WTC11 (cell line): ENCODE results near the gene FGFR3. TPM values are rescaled to one million over a fixed set of nuclear protein-coding genes. Genes with fewer than 3 reads are reported as not detected.

Experiments used
- ATAC-seq: fragments of 200-7000 bp; cut with Tn5 transposase; 2 replicates; pipeline ENCODE4 v1.10.0; 2021; ENCODE audit warnings: mild to moderate bottlenecking, moderate library complexity
- CTCF ChIA-PET: fragments of 300-600 bp; sonication (Branson Sonifier 250); formaldehyde crosslinking; loops from one replicate; lab custom pipeline; 2021; ENCODE audit warnings: antibody characterized with exemption; lab: Charles Lee
- POLR2A ChIA-PET: fragments of 350-600 bp; sonication (Branson Sonifier 250); formaldehyde crosslinking; loops from one replicate; lab custom pipeline; 2021; ENCODE audit warnings: antibody characterized with exemption; lab: Charles Lee
- DNase-seq: peaks from one replicate; pipeline ENCODE4 v3.0.0; 2021; ENCODE audit warnings: low spot score
- H3K27ac Mint-ChIP-seq: 2 replicates; pipeline ENCODE4 v1.8.0; 2021; ENCODE audit warnings: mixed read lengths
- H3K27me3 Mint-ChIP-seq: 2 replicates; pipeline ENCODE4 v1.8.0; 2021; ENCODE audit warnings: low read depth, mild to moderate bottlenecking, moderate library complexity, mixed read lengths
- H3K36me3 Mint-ChIP-seq: 2 replicates; pipeline ENCODE4 v1.8.0; 2021; ENCODE audit warnings: mixed read lengths
- H3K4me1 Mint-ChIP-seq: 2 replicates; pipeline ENCODE4 v1.8.0; 2022; ENCODE audit warnings: mixed read lengths
- H3K4me3 Mint-ChIP-seq: 2 replicates; pipeline ENCODE4 v1.8.0; 2021; ENCODE audit warnings: mild to moderate bottlenecking, moderate library complexity, mixed read lengths
- H3K9me3 Mint-ChIP-seq: 2 replicates; pipeline ENCODE4 v1.8.0; 2021; ENCODE audit warnings: mixed read lengths
- ATF2 ChIP-seq: sonication (generic); formaldehyde crosslinking; IDR thresholded peaks from 2 replicates; pipeline ENCODE4 v1.8.1; 2022; ENCODE audit warnings: low read depth, missing genetic modification reagents, borderline replicate concordance
- ATF3 ChIP-seq: sonication (generic); formaldehyde crosslinking; conservative IDR thresholded peaks from 2 replicates; pipeline ENCODE4 v1.8.1; 2022; ENCODE audit warnings: mild to moderate bottlenecking, missing genetic modification reagents
- ATF6 ChIP-seq: sonication (generic); formaldehyde crosslinking; IDR thresholded peaks from 2 replicates; pipeline ENCODE4 v1.8.1; 2023; ENCODE audit warnings: mild to moderate bottlenecking, missing genetic modification reagents
- CDX4 ChIP-seq: fragments of 250-450 bp; sonication (Bioruptor Pico); IDR thresholded peaks from 2 replicates; pipeline ENCODE4 v1.9.0; 2021; ENCODE audit warnings: moderate library complexity, mild to moderate bottlenecking, inconsistent platforms, borderline replicate concordance
- CREB1 ChIP-seq: sonication (generic); formaldehyde crosslinking; IDR thresholded peaks from 2 replicates; pipeline ENCODE4 v1.8.0; 2023; ENCODE audit warnings: mild to moderate bottlenecking, missing genetic modification reagents
- CTCF ChIP-seq: fragments of 200-600 bp; IDR thresholded peaks from 2 replicates; pipeline ENCODE4 v1.8.0; 2022; ENCODE audit warnings: antibody characterized with exemption
- EMX1 ChIP-seq: fragments of 250-450 bp; sonication (Bioruptor Pico); IDR thresholded peaks from 2 replicates; pipeline ENCODE4 v1.8.0; 2021; ENCODE audit warnings: mild to moderate bottlenecking
- ESRRA ChIP-seq: sonication (generic); formaldehyde crosslinking; IDR thresholded peaks from 2 replicates; pipeline ENCODE4 v1.8.1; 2022; ENCODE audit warnings: mild to moderate bottlenecking, missing genetic modification reagents, borderline replicate concordance
- ETV6 ChIP-seq: sonication (generic); formaldehyde crosslinking; IDR thresholded peaks from 2 replicates; pipeline ENCODE4 v1.8.1; 2022; ENCODE audit warnings: mild to moderate bottlenecking, missing genetic modification reagents
- GABPB1 ChIP-seq: sonication (generic); formaldehyde crosslinking; IDR thresholded peaks from 2 replicates; pipeline ENCODE4 v1.8.1; 2023; ENCODE audit warnings: mild to moderate bottlenecking, missing genetic modification reagents
- IRF2 ChIP-seq: sonication (generic); formaldehyde crosslinking; IDR thresholded peaks from 2 replicates; pipeline ENCODE4 v1.8.0; 2022; ENCODE audit warnings: low read depth, missing genetic modification reagents, borderline replicate concordance
- PRRX2 ChIP-seq: fragments of 250-450 bp; sonication (Bioruptor Pico); IDR thresholded peaks from 2 replicates; pipeline ENCODE4 v1.8.0; 2021; ENCODE audit warnings: mild to moderate bottlenecking
- RELA ChIP-seq: sonication (generic); formaldehyde crosslinking; IDR thresholded peaks from 2 replicates; pipeline ENCODE4 v1.8.1; 2022; ENCODE audit warnings: missing genetic modification reagents, mild to moderate bottlenecking, borderline replicate concordance
- TP53 ChIP-seq: sonication (generic); formaldehyde crosslinking; IDR thresholded peaks from 2 replicates; pipeline ENCODE4 v1.8.1; 2023; ENCODE audit warnings: mild to moderate bottlenecking, missing genetic modification reagents
- USF1 ChIP-seq: sonication (generic); formaldehyde crosslinking; IDR thresholded peaks from 2 replicates; pipeline ENCODE4 v1.8.0; 2022; ENCODE audit warnings: mild to moderate bottlenecking, missing genetic modification reagents
- ZNF138 ChIP-seq: sonication (generic); formaldehyde crosslinking; conservative IDR thresholded peaks from 2 replicates; pipeline ENCODE4 v1.8.1; 2022; ENCODE audit warnings: mild to moderate bottlenecking, moderate library complexity, missing genetic modification reagents
- total RNA-seq: library from RNA; stranded (reverse); gene quantifications from 3 replicates; pipeline ENCODE4 v1.2.3, GENCODE V29; 2021

FGFR3 gene
- total RNA-seq, 1 experiment from 2014 or later: 19.9 TPM

- ATAC-seq (no peak), DNase-seq (no peak)
- POLR2A ChIA-PET: interaction anchor here (0.6 kb wide), 1 partner anchor 1189 kb away, joined by 4 read pairs; no protein-coding TSS in a partner anchor
- Mint-ChIP-seq H3K36me3 (peaks cover 12% of the 10 kb centered on the region), H3K9me3 (no peaks in the 10 kb centered on the region)
- TF ChIP-seq ETV6: no peak
- TF ChIP-seq, all 79 proteins: peak for 0
- Mint-ChIP-seq H3K4me1 (peaks cover 18% of the 10 kb centered on the region), H3K4me3 (no peak overlapping the region), H3K27me3 (no peaks in the 10 kb centered on the region; the same call in 1 of the 2 replicates), H3K27ac (no peak overlapping the region)
- CTCF ChIA-PET: interaction anchor here (0.7 kb wide), 2 partner anchors 344 to 1631 kb away, joined by 4 to 7 read pairs; no protein-coding TSS in a partner anchor
Observed at GRCh38 chr4:1850276-1850675, 57.2 kb downstream of the FGFR3 start.

- Mint-ChIP-seq H3K9me3 (no peaks in the 10 kb centered on the region), H3K27ac (no peak overlapping the region), H3K36me3 (peaks cover 12% of the 10 kb centered on the region), H3K27me3 (peaks cover under 1% of the 10 kb centered on the region; the same call in 1 of the 2 replicates), H3K4me3 (no peak overlapping the region)
- ATAC-seq: no peak
- CTCF ChIA-PET: interaction anchor here (1.2 kb wide), 1 partner anchor 9 kb away, joined by 3 read pairs; no protein-coding TSS in a partner anchor
- POLR2A ChIA-PET: no interaction called here
- TF ChIP-seq USF1 (CRISPR knock-in tag) (no peak), ZNF138 (CRISPR knock-in tag) (no peak), ETV6 (no peak), ATF2 (no peak)
- TF ChIP-seq, all 79 proteins: peak for 0
- H3K4me1 Mint-ChIP-seq: peaks cover 18% of the 10 kb centered on the region
- DNase-seq: no peak
Observed at GRCh38 chr4:1851160-1851559, 58.1 kb downstream of the FGFR3 start.

GRCh38 chr4:1851575-1852410 lies 58.7 kb downstream of the FGFR3 start:
- Mint-ChIP-seq H3K27ac (peak overlapping the region; percentile 1; the same call in 1 of the 2 replicates), H3K27me3 (peaks cover 5% of the 10 kb centered on the region), H3K9me3 (no peaks in the 10 kb centered on the region), H3K4me3 (no peak overlapping the region), H3K4me1 (peaks cover 18% of the 10 kb centered on the region), H3K36me3 (peaks cover 7% of the 10 kb centered on the region; the same call in 1 of the 2 replicates)
- no peak for DNase-seq
- ChIA-PET CTCF (interaction anchor here (1.2 to 1.5 kb wide), 4 partner anchors 10 to 125 kb away, joined by 3 to 5 read pairs (median 3); no protein-coding TSS in a partner anchor), POLR2A (no interaction called here)
- TF ChIP-seq ATF3 (CRISPR knock-in tag) (no peak), TP53 (CRISPR knock-in tag) (no peak), CDX4 (CRISPR knock-in tag) (no peak), PRRX2 (no peak), EMX1 (CRISPR knock-in tag) (no peak), ETV6 (no peak), RELA (no peak), CTCF (no peak), CREB1 (no peak), ESRRA (no peak), ATF6 (no peak), IRF2 (CRISPR knock-in tag) (no peak), GABPB1 (CRISPR knock-in tag) (no peak)
- no peak for ATAC-seq
